ENCODE data around the gene VAC14.

Gene VAC14

DNA sequence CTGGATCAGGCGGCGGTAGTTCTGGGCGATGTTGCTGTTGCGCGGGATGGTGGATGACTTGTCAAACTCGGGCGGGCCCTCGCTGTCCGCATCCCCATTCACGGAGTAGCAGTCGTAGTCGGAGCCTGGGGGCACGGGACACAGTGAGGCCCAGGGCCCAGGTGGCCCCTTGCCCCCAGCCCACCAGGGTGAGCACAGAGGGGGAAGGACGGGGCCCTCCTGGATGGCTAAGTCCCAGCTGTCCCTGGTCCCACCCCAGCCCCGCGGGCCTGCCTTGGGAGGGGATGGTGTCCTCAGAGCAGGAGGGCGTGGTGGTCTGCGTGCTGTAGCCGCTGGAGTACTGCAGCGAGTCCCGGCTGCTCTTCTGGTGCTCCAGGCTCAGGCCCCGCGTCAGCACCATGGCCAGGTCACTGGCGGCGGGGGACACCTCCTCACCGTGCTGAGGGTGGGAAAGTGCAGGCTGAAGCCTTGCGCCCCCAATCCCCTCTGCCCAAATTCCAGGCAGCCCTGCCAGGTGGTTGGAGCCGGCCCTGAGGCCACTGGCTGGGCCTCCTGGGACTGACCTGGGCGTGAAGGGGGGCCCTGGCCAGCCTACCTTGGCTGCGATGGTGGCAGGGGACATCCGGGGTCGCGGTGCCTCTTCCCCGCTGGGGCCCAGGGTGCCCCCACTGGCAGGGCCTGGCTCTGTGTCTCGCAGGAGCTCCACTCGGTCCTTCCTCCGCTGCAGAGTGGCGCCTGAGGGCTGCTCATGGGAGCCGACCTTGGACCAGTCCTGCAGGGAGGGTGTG is 136.4 kb downstream of the VAC14 start:
- DNase-seq (ENCODE audit: low read depth in 1 of 2, low spot score in 1 of 2) = no peak

DNA sequence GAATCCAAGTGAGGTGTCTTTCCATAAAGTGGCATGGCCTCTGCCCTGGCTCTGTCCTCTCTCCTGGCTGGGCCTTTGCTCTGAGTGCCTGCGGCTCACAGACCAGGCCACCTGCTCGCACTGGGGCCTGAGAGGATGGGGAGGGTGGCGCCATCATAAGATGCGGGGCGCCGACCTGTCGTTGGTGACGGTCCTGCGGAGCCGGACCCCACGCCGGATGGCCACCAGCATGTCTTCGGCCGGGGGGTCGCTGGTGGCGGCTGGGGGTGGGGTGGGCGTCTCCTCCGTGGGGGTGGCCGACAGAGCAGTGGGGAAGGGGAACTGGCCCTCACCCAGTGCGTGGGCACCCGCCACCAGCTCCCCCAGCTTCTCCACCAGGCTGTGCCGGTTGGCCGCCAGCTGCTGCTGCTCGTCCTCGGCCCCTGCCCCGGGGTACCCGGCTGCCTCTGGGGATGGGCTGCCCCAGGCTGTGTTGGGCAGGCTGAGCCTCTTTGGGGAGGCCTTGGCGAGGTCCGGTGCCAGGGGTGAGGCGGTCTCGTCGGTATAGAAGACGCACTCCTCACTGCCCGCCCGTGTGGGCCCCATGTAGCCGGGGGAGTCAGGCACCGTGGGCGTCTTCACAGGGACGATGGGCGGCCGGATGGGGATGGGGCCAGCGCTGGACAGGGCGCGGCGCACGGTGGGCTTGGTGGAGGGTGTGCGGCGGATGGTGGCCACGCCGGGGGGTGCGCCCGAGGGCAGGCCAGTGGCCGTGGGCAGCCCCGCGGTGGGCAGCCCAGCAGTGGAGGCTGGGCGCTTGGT is 137.2 kb downstream of the VAC14 start:
- no peak for DNase-seq (ENCODE audit: low read depth in 1 of 2, low spot score in 1 of 2)

DNA sequence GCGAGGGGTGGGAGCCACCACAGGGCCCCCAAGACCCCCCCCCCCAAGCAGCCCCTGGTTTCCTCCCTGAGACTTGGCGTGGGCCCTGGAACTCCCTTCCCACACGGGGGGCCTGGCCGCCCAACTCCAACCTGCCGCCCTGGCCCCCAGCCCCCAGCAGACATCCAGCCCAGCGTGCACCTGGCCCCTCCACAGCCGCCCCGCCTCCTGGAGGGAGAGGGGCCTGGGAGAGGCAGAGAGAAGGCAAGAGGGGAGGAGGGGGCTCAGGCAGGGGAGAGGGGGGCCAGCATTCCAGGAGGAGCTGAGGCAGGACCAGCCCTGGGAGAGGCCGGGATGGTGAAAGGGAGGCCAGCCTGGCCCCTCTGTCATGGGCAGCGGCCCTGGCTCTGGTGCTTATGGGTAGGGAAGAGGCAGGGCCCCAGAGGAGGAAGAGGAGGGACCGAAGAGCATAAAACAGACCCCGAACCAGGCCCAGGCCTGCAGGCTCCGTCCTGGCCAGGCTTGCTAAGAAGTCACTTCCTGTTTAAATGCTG is 137.9 kb downstream of the VAC14 start:
- no peak for DNase-seq (ENCODE audit: low read depth in 1 of 2, low spot score in 1 of 2)

DNA sequence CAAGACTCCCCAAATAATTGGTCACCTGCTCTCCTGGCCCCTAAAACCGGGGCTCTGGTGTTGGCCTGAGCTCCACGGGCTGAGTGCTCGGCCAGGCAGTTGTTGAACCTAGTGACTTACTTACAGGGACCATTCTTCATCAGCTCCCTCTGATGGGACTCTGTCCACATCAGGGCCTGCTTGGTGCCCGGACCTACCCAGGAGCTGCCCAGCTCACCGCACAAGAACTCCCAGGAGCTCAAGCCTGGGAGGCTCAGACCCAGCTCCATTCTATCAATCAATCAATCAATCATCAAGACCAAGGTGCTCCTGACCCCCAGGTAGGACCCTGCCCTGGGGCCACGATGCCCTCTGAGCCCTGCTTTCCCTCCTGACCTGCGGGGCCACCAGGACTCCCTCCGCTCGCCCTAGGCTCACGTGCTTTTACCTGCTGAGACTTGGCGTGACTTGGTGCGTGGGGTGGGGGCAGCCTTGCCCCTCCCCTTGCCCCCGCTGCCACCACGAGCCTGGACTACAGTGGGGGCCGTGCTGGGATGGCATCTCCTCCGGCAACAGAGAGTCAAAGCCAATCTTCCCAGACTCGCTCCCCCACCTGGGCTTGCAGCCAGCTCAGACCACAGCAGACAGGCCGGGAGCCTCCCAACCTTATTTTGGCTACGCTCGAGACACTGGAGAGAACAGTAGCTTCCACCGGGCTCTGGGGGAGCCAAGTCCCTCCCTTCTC is 138.9 kb downstream of the VAC14 start:
- no peak for DNase-seq (ENCODE audit: low read depth in 1 of 2, low spot score in 1 of 2)

GRCh38 chr16:70661534-70661917 is 139.4 kb downstream of the VAC14 start:
- DNase-seq (ENCODE audit: low read depth in 1 of 2, low spot score in 1 of 2) = no peak

DNA sequence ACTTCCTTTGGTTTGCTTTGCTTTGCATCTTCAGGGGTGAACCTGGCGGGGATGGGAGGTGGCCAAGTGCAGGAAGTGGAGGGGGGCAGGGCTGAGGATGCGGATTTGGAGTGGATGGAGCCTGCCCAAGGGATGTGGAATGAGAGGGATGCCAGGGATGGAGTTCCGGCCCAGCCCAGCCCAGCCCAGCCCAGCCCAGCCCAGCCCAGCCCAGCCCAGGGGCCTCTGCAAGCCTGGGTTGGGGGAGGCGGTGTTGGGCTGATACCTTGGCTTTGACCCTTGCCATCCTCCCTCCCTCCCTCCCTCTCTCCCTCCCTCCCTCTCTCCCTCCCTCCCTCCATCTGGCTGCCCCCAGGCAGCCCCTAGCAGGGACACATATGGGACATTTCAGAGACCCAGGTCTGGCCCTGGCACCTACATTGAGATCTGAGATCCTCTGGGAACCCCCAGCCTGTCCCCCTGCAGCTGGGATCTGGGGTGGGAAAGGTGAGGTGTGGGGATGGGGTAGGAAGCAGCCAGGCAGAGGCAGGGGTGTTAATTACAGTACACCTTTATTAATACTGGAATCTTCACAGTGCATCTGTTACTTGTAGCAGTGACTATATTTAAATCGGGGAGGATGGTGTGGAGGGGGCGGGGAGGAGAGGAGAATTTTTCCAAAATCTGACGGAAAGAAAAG is 140.1 kb downstream of the VAC14 start:
- DNase-seq (ENCODE audit: low read depth in 1 of 2, low spot score in 1 of 2) = no peak

DNA sequence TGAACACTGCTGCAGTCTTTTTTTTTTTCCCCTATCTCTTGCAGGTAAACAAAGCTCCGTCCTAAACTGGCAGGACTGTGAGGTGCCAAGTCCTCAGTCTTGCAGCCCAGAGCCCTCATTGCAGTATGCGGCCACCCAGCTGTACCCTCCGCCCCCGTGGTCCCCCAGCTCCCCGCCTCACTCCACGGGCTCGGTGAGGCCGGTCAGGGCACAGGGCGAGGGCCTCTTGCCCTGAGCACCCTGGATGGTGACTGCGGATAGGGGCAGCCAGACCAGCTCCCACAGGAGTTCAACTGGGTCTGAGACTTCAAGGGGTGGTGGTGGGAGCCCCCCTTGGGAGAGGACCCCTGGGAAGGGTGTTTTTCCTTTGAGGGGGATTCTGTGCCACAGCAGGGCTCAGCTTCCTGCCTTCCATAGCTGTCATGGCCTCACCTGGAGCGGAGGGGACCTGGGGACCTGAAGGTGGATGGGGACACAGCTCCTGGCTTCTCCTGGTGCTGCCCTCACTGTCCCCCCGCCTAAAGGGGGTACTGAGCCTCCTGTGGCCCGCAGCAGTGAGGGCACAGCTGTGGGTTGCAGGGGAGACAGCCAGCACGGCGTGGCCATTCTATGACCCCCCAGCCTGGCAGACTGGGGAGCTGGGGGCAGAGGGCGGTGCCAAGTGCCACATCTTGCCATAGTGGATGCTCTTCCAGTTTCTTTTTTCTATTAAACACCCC is 140.8 kb downstream of the VAC14 start:
- DNase-seq (ENCODE audit: low read depth in 1 of 2, low spot score in 1 of 2) = no peak

- DNase-seq (ENCODE audit: low read depth in 1 of 2, low spot score in 1 of 2) = no peak
Measured at GRCh38 chr16:70659546-70659945, 141.4 kb downstream of the VAC14 start.

GRCh38 chr16:70658921-70659320 is 142.0 kb downstream of the VAC14 start:
- DNase-seq (ENCODE audit: low read depth in 1 of 2, low spot score in 1 of 2) = no peak

DNA sequence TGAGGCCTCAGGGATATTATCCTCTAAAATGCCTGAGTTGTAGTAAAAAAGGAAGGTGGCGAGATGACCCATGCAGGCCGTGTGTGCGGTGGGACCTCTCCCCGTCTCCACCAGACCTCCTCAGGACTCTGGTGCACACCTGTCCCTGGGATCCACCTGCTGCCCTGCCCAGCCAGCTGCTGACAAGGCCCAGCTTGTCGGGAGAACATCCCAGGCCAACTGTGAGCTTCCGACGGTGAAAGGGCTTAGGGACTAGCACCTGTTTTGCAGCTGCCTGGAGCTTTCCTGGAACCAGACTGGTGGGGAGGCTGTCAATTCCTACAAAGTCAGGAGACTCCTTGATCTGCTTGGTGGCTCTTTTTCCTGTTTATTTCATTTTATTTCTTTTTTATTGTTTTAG is 143.0 kb downstream of the VAC14 start:
- DNase-seq (ENCODE audit: low read depth in 1 of 2, low spot score in 1 of 2) = no peak

DNA sequence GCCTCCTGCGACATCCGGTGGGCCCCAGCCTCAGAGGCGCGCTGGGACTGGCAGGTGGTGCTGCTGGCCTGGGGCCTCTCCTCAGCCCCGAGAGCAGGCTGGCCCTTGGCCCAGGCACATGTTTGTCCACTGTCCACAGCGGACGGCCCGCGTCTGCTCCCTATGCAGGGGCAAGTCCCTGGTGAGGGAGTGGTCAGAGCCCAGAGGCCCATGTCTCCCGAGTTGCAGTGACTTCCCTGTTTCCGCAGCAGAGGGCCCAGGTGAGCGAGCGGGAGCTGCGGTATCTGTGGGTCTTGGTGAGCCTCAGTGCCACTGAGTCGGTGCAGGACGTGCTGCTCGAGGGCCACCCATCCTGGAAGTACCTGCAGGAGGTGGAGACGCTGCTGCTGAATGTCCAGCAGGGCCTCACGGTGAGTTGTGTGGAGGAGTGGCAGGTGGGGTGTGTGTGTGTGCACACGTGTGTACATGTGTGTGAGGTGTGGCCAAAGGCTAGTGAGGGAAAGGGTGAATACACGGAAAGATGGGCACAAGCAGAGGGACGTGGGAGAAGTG is 144.2 kb downstream of the VAC14 start:
- DNase-seq (ENCODE audit: low read depth in 1 of 2, low spot score in 1 of 2) = no peak

GRCh38 chr16:70656065-70656711 is 144.8 kb downstream of the VAC14 start:
- no peak for DNase-seq (ENCODE audit: low read depth in 1 of 2, low spot score in 1 of 2)

GRCh38 chr16:70653809-70654771 is 146.9 kb downstream of the VAC14 start:
- DNase-seq (ENCODE audit: low read depth in 1 of 2, low spot score in 1 of 2) = peak; percentile 65 to 66

DNA sequence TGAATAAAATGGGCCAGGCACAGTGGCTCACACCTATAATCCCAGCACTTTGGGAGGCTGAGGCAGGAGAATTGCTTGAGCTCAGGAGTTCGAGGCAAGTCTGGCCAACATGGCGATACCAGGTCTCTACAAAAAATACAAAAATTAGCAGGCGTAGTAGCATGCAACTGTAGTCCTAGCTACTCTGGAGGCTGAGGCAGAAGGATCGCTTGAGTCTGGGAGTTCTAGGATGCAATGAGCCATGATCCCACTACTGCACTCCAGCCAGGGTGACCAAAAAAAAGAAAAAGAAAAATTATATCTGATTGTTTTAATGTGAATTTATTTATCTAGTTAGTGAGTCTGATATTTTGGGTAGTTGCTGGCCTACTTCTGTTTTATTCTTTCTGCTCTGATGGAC is 147.6 kb downstream of the VAC14 start:
- DNase-seq (ENCODE audit: low read depth in 1 of 2, low spot score in 1 of 2) = no peak

- no peak for DNase-seq (ENCODE audit: low read depth in 1 of 2, low spot score in 1 of 2)
Measured at GRCh38 chr16:70652322-70652721, 148.6 kb downstream of the VAC14 start.

DNA sequence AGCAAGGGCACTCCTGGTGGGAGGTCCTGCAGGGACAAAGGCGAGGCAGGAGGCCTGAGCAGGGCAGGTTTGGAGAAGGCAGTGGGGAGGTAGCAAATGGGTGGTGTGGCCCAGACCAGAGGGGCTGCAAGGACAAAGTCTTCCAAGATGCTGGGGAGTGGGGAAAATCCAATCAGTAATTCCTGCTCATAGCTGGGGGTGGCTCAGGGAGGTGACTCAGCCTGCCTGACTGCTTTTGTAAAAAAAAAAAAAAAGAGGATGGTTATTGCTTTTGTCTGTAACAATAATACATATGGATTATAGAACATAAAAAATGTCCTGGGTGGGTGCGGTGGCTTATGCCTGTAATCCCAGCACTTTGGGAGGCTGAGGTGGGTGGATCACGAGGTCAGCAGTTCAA is 149.4 kb downstream of the VAC14 start:
- DNase-seq (ENCODE audit: low read depth in 1 of 2, low spot score in 1 of 2) = no peak

DNA sequence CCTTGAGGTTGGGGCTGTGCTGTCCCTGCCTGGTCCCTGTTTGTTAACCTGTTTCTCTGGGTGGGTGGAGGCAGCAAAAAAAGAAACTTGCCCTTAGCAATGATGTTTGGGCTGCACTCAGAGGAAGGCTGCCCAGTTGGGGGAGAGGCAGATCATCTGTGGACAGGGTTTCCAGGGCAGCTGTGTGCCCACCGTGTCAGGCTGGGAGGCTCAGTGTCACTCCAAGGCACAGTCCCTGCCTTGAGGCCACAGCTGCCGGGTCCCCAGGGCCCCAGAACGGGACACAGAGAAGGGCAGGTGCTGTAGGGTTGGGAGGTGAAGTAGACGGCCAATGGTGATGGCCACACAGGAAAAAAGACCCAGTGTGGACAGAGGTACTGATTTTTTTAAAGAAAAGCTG is 150.7 kb downstream of the VAC14 start:
- DNase-seq (ENCODE audit: low read depth in 1 of 2, low spot score in 1 of 2) = no peak

DNA sequence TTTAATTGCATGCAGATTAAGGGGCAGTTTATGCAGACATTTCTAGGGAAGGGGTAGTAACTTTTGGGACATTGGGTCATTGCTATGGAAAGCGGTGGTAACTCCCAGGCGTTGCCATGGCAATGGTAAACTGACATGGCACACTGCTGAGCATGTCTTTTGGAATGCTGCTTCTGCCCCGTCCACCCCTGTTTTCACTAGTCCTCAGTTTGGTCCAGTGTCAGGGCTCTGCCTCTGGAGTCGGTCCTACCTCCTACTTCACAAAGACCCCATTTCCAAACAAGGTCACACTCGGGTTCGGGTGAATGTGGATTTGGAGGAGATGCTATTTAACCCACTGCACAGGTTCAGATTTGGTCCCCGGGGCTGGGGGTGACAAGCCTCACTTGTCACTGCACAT is 151.7 kb downstream of the VAC14 start:
- no peak for DNase-seq (ENCODE audit: low read depth in 1 of 2, low spot score in 1 of 2)

DNA sequence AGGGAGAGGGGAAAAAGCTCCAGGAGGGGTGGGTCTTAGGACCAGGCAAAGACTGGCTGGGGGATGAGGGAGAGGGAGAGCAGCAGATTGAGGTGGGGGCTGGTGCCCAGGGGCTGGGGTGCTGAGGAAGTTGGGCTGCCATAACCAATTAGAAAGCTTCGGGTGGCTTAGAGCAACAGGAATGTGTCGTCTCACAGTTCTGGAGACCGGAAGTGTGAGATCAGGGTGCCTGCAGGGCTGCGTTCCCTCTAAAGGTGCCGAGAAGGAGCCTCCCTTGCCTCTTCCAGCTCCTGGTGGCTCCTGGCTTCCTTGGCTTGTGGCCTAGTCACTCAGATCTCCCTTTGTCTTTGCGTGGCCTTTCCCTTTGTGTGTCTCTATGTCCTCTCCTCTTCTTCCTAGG is 152.4 kb downstream of the VAC14 start:
- no peak for DNase-seq (ENCODE audit: low read depth in 1 of 2, low spot score in 1 of 2)

Measured in stimulated activated CD4-positive, alpha-beta T cell treated with anti-CD3 and anti-CD28 coated beads, Interleukin-15, amount 100 ng/mL, for 1 hour (primary cell).